HG03064 (cell line): ENCODE measurements around the gene WIPF1.

Experiments
- ATAC-seq: cut with Tn5 transposase; IDR thresholded peaks from one replicate; pipeline ENCODE4 v1.9.1; 2021; ENCODE audit warnings: low read depth; ENCODE audit not compliant: unreplicated experiment

The WIPF1 gene

DNA sequence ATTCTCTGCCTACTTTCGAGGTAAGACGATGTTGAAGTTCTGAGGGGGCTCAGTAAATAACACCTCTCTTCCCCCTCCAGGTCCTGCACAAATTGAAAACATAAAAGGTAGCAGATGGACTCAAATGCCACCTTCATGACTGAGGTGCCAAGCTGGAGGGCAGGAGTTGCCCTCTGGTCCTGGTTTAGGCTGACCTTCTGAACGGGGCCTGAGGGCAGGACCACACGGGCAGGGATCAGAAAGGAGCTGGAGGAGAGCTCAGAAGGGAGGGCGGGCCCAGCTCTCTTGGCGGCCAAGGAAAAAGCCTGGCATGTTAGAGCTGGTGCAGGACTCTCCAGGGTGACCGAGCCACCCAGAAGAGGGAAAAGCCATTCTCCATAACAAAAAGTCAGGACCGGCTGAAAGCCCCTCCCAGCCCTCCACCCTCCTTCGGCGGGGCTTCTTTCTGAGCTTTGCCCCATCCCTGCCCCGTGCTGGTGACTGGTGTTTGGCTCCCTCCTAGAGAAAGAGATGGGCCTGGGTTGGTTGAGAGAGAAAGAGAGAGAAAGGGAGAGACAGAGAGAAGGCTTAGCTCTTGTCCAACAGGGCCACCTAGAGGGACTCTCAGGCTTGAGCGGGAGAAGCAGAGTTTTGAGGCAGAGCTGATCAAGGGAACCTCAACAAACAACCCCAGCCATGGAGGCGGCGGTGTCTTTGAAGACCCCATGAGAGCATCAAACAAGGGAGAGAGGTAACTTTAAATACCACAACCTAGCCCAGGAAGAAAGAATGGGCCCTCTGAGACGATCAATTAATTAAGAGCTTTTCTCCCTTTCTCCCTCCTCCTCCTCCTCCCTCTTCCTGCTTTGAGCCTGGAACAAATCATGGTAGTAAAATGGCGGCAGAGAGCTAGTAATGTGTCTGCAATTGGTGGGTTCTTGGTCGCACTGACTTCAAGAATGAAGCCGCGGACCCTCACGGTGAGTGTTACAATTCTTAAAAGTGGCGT is 50.8 kb downstream of the WIPF1 start:
- no peak for ATAC-seq

DNA sequence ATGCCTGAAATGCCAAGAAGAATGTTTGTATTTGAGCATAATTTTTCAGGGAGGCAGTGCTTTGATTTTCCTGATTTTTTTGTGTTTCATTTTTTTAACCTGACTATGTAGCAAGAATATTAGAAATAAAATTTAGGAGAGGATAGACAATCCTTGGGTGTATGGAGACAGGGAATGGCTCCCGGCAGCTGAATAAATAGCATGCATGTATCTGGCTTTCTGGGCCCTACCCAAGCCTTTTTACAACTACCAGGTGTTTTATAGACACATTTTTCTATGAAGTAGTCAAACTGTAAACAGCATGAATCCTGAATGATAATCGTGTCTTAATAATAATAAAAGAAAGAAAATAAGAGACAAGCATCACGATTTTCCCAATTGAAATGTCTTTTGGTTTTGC is 52.4 kb downstream of the WIPF1 start:
- no peak for ATAC-seq

DNA sequence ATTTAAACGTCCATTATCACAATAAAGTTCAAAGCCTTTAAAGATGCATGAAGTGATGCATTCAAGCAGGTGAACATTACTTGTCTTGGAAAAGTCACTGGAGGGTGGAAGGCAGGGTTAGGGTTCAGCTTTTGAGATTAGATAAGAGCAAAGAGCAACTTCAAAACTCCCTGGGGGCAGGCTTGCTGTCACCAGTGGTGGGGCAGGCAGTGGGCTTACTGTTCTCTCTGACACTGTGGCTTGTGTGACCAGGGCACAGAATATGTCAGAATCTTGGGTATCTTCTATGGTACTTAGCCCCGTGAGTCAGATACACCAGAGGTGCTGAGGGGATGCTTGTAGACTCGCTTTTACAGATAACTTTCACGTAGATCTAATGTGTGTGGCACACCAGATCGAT is 52.8 kb downstream of the WIPF1 start:
- ATAC-seq = no peak

DNA sequence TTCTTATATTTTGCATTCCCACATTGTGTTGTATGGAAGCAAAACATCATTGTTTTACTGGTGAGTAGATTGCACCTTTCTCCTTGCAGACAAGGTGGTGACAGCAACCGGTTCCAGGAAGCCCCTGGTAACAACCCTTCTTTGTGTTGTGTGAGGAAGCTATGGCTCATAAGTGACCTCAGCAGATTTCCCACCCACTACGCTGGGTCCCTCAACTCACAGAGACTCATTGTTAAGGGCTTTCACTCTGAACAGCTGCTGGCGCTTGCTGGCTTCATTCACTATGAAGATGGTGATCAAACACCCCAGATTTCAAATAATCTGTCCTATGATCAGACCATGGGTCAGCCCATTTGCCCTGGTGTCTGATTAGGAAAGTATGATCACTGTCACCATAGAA is 53.4 kb downstream of the WIPF1 start:
- no peak for ATAC-seq

DNA sequence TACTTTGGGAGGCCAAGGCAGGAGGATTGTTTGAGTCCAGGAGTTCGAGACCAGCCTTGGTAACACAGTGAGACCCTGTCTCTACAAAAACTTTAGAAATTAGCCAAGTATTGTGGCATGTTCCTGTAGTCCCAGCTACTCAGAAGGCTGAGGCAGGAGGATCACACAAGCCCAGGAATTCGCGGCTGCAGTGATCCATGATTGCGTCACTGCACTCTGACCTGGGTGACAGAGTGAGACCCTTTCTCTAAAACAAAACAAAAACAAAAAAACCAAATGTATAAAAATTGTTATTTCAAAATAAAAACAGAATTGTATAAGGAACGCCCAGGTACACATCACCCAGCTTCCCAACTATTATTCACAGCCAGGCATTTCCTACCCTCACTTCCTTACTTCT is 56.7 kb downstream of the WIPF1 start:
- no peak for ATAC-seq

DNA sequence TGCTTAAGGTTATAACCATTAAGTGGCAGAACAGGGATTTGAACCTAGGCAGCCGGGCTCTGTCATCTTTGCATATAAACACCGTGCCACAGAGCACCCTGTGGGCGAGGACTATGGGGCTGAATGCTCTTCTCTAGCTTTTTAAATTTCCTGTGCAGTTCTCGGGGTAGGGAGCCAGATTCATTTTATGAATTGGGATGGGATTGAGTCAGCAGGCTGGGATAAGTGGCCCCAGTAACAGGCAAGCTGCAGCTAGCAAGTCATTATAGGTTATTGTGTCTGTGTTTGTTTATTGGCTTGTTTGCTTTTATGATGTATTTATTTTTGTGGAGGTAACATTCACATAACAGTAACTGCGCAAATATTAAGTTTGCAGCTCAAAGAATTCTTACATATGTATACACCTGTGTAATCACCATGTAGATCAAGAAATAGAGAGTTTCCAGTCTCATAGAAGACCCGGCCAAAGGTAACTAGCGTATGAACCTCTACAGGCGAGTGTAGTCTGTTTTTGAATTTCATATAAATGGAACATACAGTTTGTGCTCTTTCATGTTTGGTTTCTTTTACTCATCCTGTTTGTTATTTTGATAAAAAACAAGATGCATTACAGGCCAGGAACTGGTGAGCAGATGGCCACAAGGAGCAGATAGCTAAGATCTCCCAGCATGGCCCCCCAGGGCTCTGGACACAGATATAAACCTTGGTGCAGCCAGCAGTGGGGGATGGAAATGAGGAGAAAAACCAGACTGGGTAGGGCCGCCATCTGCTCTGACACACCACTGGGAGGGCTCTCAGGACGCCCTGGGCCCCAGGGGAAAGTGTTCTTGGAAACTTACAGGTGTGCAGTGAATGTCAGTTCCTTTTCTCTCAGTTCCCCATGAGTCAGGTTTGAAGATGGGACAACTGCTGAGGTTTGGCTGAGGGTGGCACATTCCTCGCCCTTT is 61.6 kb downstream of the WIPF1 start:
- no peak for ATAC-seq

DNA sequence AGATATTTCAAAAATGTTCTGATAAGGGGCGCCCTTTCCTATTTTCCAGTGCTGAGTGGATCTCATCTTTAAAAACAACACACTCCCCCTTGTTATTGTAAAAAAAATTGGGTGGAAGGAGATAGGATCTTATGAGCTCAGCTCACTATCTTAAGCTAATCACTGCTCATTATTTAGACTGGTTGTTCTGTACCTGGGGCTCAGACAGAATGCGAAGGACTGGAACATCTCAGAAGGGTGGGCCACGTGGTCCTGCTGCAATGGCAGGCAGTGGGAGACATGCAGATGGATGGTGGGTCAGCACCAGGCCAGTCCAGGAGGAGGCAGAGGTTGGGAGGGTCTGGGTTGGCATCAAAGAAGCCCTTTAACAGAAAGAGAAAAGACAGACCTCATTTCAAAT is 62.5 kb downstream of the WIPF1 start:
- no peak for ATAC-seq

DNA sequence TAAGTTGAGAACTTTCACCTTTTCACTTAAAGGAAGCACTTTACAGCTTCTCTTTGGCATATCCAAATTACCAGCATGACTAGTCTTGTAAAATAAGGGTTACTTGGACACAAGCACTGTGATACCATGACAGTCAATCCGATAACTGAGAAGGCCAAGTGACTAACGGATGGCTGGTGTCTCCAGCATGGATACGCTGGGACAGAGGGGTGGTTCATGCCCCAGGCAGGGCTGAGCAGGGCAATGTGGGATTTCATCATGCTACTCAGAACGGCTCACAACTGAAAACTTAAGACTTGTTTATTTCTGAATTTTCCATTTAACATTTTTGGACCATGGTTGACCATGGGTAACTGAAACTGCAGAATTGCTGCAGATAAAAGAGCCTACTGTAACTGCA is 67.7 kb downstream of the WIPF1 start:
- ATAC-seq = no peak

DNA sequence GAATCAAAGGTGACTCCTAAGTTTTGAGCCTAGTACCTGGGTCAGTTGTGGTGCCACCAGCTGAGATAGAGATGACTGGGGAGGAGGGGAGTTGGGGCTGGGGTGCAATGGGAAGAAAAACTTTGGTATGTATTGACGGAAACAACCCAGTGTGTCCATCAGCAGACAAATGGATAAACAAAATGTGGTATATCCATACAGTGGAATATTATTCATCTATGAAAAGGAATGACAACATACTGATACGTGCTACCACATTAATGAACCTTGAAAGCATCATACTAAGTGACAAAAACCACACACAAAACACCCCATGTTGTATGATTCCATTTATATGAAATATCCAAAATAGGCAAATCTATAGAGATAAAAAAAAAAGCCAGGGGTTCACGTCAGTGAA is 69.6 kb downstream of the WIPF1 start:
- ATAC-seq = no peak

DNA sequence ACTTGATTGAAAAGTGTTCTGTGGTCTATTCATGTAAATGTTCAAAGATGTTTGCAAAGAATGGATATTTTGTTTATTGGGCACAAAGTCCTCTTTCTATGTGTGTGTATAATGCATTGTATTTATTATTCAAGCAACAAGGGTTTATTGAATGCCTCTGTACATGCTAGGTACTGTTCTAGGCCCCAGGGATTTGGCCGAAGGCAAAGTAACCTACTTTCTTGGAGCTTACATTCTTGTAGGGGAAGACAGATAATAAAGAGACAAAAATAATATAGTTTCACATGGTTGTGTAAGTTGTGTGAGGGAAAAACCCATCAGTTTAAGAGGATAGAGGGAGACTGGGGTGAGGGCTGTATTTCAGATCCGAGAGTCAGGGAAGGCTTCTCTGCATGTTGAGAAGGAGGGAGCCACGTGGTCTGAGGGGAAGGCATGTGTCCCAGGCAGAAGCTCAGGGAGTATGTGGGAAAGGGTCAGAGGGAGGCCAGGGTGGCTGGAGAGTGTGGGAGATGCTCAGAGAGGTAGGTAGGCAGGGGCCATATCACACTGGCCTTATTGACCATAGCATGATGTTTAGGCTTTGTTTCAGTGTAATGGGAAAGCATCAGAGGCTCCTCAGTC is 70.4 kb downstream of the WIPF1 start:
- no peak for ATAC-seq

DNA sequence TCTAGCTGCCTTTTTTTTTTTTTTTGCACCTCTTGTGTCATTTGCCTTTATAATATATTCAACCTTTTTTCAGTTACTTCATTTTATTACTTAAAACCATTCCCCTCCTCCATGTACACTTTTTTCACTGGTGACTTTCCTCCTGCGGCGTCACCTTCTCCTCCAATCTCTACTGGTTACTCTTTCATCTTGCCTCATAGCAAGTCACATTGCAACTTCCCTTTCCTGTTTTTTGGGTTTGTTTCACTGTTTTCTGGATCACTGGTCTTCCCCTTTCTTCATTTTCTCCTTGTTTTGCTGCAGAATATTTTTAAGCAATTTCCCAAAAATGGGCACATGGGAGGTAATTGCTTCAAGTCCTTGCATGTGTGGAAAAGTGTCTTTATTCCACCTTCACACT is 73.1 kb downstream of the WIPF1 start:
- no peak for ATAC-seq

DNA sequence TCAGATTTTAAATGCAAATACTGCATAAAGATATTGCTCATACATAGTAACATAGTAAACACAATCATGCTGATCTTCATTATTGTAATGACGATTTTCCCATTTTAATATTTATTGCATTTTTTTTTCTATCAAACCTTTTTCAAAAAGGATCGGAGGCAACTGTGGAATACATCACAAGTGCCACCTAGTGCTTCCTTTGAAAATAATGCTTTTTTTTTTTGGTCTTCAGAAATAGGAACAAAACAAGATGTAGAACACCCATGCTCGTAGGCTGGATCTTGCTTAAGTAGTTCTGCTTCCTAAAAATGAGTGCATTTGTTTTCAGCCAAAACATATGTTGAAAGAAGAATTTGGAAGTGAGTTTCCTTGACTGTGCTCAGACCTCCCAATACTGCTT is 75.1 kb downstream of the WIPF1 start:
- ATAC-seq = no peak

DNA sequence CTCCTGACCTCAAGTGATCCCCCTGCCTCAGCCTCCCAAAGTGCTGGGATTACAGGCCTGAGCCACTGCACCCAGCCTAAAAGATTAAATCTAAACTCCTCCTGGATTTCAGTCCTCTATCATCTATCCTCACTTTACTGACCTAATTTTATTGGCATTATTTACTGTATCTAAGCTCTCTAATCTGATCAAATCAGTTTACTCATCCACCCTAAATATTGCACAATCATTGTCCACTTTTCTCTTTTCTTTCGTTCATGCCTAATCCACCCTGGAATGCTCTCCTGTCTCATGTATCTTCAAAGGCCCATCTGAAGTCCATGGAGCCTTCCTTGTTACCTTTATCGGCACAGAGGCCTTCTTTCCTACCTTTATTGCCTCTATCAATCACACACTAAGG is 79.2 kb downstream of the WIPF1 start:
- no peak for ATAC-seq

DNA sequence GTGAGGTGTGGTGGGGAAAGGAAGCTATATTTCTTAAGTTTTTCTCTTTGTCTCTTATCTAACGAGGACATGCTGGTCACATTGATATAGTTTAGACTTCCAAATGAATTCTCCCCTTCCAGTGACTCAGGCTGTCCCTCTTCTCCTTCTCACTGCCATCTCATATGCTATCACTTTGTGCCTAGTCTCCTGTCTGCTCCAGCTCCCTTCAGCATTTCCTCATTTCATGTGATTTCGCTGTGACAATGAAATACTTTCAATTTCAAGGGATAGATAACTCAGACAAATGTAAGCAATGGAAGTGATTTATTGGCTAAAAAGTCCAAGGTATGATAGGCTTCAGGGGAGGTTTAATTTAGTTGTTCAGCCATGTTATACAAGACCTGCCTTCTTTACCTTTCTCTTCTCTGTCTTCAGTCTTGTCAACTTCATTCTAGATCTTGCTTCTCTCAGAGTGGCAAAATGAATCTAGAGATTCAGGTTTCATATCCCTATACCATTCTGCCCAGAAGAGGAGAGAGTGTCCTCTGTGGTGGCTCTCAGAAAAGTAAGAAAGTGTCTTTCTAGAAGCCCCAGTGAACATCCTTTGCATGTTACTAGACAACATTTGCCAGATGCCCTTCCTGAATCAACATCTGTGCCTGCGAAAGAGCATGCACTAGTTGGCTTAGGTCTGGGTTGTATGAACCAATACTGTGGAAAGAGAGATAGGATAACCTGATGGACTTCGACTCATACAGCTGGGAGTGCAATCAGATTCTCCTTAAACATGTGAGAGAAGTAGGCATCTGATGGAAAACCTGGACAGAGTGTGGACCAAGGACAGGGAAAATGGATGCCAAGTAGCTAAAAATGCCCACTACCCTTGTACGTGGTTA is 80.9 kb downstream of the WIPF1 start:
- ATAC-seq = no peak

DNA sequence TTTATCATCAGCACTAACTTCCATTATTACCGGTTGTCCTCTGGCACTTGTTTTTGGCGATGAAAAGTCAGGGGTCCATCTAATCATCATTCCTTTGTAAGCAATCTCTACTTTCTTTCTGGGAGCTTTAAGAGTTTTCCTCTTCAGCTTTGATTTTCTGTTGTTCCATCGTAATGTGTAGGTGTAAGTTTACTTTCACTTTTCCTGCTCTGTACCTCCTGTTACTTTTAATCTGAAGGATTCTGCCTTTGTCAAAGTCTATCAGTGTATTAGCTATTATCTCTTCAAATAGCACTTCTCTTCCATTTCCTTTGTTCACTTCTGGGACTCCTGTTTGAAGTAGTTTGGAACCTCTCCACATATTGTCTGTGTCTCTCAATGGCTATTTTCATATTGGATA is 85.3 kb downstream of the WIPF1 start:
- ATAC-seq = no peak

DNA sequence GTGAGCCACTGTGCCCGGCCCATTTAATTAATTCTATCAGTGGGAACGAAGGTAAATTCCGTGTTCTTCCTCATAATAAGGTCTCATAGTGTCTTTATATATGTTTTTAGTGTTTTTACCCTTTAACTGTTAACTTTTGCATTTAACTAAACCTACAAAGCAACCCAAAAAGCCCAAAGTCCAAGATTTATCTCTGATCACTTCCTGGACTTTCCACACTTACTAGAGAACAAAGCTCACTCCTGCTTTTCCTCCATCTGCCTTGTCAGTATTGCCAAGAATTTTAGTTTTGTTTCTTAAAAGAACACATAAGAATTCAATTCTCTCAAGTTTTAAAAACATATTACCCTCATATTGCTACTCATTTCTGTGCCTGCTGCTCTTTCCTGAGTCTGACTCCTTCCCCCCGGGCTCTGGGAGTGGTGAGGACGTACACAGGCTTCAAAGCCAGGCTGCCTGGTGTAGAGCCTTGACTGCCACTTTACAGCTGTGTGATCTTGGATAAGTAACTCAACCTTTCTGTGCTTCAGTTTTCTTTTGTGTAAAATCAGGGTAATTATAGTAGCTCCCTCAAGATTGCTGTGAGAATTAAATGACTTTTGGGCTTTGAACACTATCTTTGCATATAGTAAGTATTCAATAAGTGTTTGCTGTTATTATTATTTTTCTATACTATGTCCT is 85.9 kb downstream of the WIPF1 start:
- ATAC-seq = no peak

DNA sequence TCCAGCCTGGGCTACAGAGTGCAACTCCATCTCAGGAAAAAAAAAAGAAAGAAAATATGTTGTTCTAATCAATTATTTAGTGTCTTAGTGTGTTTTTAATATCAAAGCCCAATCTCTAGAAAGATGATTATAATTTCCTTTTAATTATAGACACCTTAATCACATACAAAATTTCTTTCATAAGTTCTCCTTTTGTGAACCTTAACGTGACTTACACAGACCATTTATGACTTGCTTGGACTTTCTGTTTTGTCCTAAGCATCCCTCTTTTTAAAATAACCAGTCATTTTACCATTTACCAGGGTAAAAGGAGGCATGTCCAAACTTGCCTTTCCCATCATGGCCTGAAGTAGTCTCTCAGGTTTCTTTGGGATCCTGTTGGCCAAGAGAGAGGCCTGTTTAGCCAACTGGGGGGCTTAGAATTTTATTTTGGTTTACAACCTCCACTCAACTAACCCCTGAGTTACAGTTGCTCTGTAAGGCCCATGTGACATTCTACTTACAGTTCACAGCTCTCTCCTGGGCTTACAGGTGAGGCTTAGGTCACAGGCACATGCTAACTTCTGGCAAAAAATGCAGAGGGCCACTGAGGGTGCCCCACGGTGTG is 86.9 kb downstream of the WIPF1 start:
- no peak for ATAC-seq
